ENCODE results near the gene PCDHGB6. TPM values are rescaled to one million over a fixed set of nuclear protein-coding genes. Genes with fewer than 3 reads are reported as not detected.
"Not testable (repeated sequence)": the region's sequence is repeated elsewhere in the genome, so short reads cannot be mapped to it uniquely, and the experiment has no call there.

PCDHGB6 gene
- total and polyA plus RNA-seq, 9 donors = 2.8 to 6.0 (median 4.1) TPM

GRCh38 chr5:141419074-141419880 lies 11.5 kb downstream of the PCDHGB6 start:
- peaks cover 32% of the 10 kb centered on the region for H3K27me3 ChIP-seq (ENCODE audit: control insufficient read depth, insufficient read depth, low read length)
- no peak for DNase-seq
- 21% methylated on average over 70 of the region's 74 CpGs for WGBS (ENCODE audit: insufficient coverage)
- H3K4me3 ChIP-seq (ENCODE audit: low read length) = no peak overlapping the region
- H3K27ac ChIP-seq (ENCODE audit: low read length) = no peak overlapping the region
- H3K9me3 ChIP-seq (replicated peaks; ENCODE audit: control insufficient read depth, low read depth, low read length) = peaks cover 81% of the 10 kb centered on the region
- H3K4me1 ChIP-seq (ENCODE audit: control insufficient read depth, insufficient read depth, low read length) = peaks cover 2% of the 10 kb centered on the region
- no peaks in the 10 kb centered on the region for H3K36me3 ChIP-seq (ENCODE audit: control insufficient read depth, insufficient read depth, low read length)

DNA sequence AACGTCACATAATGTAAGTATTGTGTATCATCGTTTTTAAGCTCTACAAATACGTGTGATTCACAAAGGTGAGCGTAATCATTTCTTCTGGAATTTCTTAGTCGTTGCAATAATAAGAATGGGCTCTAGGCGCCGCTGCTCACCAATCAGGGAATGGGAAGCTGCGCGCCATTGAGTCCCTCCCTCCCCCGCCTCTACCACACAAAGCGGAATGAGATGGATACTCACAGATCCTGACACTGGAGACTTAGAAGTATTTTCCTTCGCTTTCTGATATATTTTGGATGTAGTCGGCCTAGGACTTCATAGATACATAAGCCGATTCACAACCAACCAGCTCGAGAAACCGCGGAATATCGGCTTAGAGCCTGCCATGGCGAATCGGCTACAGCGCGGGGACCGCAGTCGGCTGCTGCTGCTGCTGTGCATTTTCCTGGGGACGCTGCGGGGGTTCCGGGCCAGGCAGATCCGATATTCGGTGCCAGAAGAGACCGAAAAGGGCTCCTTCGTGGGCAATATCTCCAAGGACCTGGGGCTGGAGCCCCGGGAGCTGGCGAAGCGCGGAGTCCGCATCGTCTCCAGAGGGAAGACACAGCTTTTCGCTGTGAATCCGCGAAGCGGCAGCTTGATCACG lies 13.2 kb downstream of the PCDHGB6 start, which contains the start of gene PCDHGA11:
PCDHGA11 (plus strand) TSS at position 197 of the 634 bp plus-strand sequence; CDS start at position 374, 177 bp downstream.
- peak; percentile 43 for DNase-seq
- no peaks in the 10 kb centered on the region for H3K36me3 ChIP-seq (ENCODE audit: control insufficient read depth, insufficient read depth, low read length)
- peaks cover 28% of the 10 kb centered on the region for H3K27me3 ChIP-seq (ENCODE audit: control insufficient read depth, insufficient read depth, low read length)
- H3K27ac ChIP-seq (ENCODE audit: low read length) = no peak within 1 kb of the TSS
- WGBS (ENCODE audit: insufficient coverage) = 7% methylated on average over 25 of the region's 42 CpGs
- peaks cover 83% of the 10 kb centered on the region for H3K9me3 ChIP-seq (replicated peaks; ENCODE audit: control insufficient read depth, low read depth, low read length)
- peaks cover 2% of the 10 kb centered on the region for H3K4me1 ChIP-seq (ENCODE audit: control insufficient read depth, insufficient read depth, low read length)
- H3K4me3 ChIP-seq (ENCODE audit: low read length) = peak within 1 kb of the TSS; percentile 16

GRCh38 chr5:141421489-141421855 lies 13.7 kb downstream of the PCDHGB6 start:
- 9% methylated on average over 11 of the region's 13 CpGs for WGBS (ENCODE audit: insufficient coverage)

DNA sequence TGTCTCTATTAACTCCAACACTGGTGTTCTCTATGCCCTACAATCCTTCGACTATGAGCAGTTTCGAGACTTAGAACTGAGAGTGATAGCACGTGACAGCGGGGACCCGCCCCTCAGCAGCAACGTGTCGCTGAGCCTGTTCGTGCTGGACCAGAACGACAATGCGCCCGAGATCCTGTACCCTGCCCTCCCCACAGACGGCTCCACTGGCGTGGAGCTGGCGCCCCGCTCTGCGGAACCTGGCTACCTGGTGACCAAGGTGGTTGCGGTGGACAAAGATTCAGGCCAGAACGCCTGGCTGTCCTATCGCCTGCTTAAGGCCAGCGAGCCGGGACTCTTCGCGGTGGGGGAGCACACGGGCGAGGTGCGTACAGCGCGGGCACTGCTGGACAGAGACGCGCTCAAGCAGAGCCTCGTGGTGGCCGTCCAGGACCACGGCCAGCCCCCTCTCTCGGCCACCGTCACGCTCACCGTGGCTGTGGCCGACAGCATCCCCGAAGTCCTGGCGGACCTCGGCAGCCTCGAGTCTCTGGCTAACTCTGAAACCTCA lies 15.0 kb downstream of the PCDHGB6 start:
- peaks cover 91% of the 10 kb centered on the region for H3K9me3 ChIP-seq (replicated peaks; ENCODE audit: control insufficient read depth, low read depth, low read length)
- no peak overlapping the region for H3K4me3 ChIP-seq (ENCODE audit: low read length)
- no peaks in the 10 kb centered on the region for H3K36me3 ChIP-seq (ENCODE audit: control insufficient read depth, insufficient read depth, low read length)
- WGBS (ENCODE audit: insufficient coverage) = 18% methylated on average over 42 of the region's 42 CpGs
- no peak overlapping the region for H3K27ac ChIP-seq (ENCODE audit: low read length)
- no peak for DNase-seq
- no peaks in the 10 kb centered on the region for H3K4me1 ChIP-seq (ENCODE audit: control insufficient read depth, insufficient read depth, low read length)
- H3K27me3 ChIP-seq (ENCODE audit: control insufficient read depth, insufficient read depth, low read length) = peaks cover 31% of the 10 kb centered on the region

More at GRCh38 chr5:141421489-141421855, 13.7 kb downstream of the PCDHGB6 start:
- Histone ChIP-seq H3K27me3 (ENCODE audit: control insufficient read depth, insufficient read depth, low read length) (peaks cover 31% of the 10 kb centered on the region), H3K4me3 (ENCODE audit: low read length) (peak overlapping the region; percentile 16), H3K9me3 (replicated peaks; ENCODE audit: control insufficient read depth, low read depth, low read length) (peaks cover 83% of the 10 kb centered on the region), H3K36me3 (ENCODE audit: control insufficient read depth, insufficient read depth, low read length) (no peaks in the 10 kb centered on the region), H3K27ac (ENCODE audit: low read length) (no peak overlapping the region), H3K4me1 (ENCODE audit: control insufficient read depth, insufficient read depth, low read length) (peaks cover 2% of the 10 kb centered on the region)
- DNase-seq = no peak

- no peaks in the 10 kb centered on the region for H3K36me3 ChIP-seq (ENCODE audit: control insufficient read depth, insufficient read depth, low read length)
- no peak overlapping the region for H3K4me3 ChIP-seq (ENCODE audit: low read length)
- DNase-seq = no peak
- H3K4me1 ChIP-seq (ENCODE audit: control insufficient read depth, insufficient read depth, low read length) = no peaks in the 10 kb centered on the region
- WGBS (ENCODE audit: insufficient coverage) = 32% methylated on average over 53 of the region's 53 CpGs
- peaks cover 19% of the 10 kb centered on the region for H3K27me3 ChIP-seq (ENCODE audit: control insufficient read depth, insufficient read depth, low read length)
- H3K9me3 ChIP-seq (replicated peaks; ENCODE audit: control insufficient read depth, low read depth, low read length) = peaks cover 83% of the 10 kb centered on the region
- no peak overlapping the region for H3K27ac ChIP-seq (ENCODE audit: low read length)
Observed at GRCh38 chr5:141427783-141428426, 20.1 kb downstream of the PCDHGB6 start.

- peak within 1 kb of the TSS; percentile 9 for H3K4me3 ChIP-seq (ENCODE audit: low read length)
- H3K27me3 ChIP-seq (ENCODE audit: control insufficient read depth, insufficient read depth, low read length) = peaks cover 13% of the 10 kb centered on the region
- no peaks in the 10 kb centered on the region for H3K4me1 ChIP-seq (ENCODE audit: control insufficient read depth, insufficient read depth, low read length)
- no peak within 1 kb of the TSS for H3K27ac ChIP-seq (ENCODE audit: low read length)
- H3K9me3 ChIP-seq (replicated peaks; ENCODE audit: control insufficient read depth, low read depth, low read length) = peaks cover 71% of the 10 kb centered on the region
- peak; percentile 62 for DNase-seq
- WGBS (ENCODE audit: insufficient coverage) = 11% methylated on average over 30 of the region's 33 CpGs
- H3K36me3 ChIP-seq (ENCODE audit: control insufficient read depth, insufficient read depth, low read length) = no peaks in the 10 kb centered on the region
Observed at GRCh38 chr5:141430332-141431113, 22.7 kb downstream of the PCDHGB6 start, which contains the start of gene PCDHGA12. PCDHGA12 (plus strand) TSS chr5:141430507; CDS start chr5:141430760, 253 bp downstream.

DNA sequence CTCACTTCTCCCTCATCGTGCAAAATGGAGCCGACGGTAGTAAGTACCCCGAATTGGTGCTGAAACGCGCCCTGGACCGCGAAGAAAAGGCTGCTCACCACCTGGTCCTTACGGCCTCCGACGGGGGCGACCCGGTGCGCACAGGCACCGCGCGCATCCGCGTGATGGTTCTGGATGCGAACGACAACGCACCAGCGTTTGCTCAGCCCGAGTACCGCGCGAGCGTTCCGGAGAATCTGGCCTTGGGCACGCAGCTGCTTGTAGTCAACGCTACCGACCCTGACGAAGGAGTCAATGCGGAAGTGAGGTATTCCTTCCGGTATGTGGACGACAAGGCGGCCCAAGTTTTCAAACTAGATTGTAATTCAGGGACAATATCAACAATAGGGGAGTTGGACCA lies 23.5 kb downstream of the PCDHGB6 start:
- 14% methylated on average over 37 of the region's 37 CpGs for WGBS (ENCODE audit: insufficient coverage)
- H3K27ac ChIP-seq (ENCODE audit: low read length) = no peak overlapping the region
- peaks cover 69% of the 10 kb centered on the region for H3K9me3 ChIP-seq (replicated peaks; ENCODE audit: control insufficient read depth, low read depth, low read length)
- no peaks in the 10 kb centered on the region for H3K36me3 ChIP-seq (ENCODE audit: control insufficient read depth, insufficient read depth, low read length)
- peaks cover 10% of the 10 kb centered on the region for H3K27me3 ChIP-seq (ENCODE audit: control insufficient read depth, insufficient read depth, low read length)
- no peak overlapping the region for H3K4me3 ChIP-seq (ENCODE audit: low read length)
- no peak for DNase-seq
- no peaks in the 10 kb centered on the region for H3K4me1 ChIP-seq (ENCODE audit: control insufficient read depth, insufficient read depth, low read length)

GRCh38 chr5:141432308-141432707 lies 24.5 kb downstream of the PCDHGB6 start:
- not testable (repeated sequence) for H3K36me3 ChIP-seq (ENCODE audit: control insufficient read depth, insufficient read depth, low read length); H3K4me1 ChIP-seq (ENCODE audit: control insufficient read depth, insufficient read depth, low read length); H3K4me3 ChIP-seq (ENCODE audit: low read length); DNase-seq; H3K27ac ChIP-seq (ENCODE audit: low read length); H3K27me3 ChIP-seq (ENCODE audit: control insufficient read depth, insufficient read depth, low read length)
- H3K9me3 ChIP-seq (replicated peaks; ENCODE audit: control insufficient read depth, low read depth, low read length) = peaks cover 62% of the 10 kb centered on the region
- WGBS (ENCODE audit: insufficient coverage) = 30% methylated on average over 20 of the region's 38 CpGs

DNA sequence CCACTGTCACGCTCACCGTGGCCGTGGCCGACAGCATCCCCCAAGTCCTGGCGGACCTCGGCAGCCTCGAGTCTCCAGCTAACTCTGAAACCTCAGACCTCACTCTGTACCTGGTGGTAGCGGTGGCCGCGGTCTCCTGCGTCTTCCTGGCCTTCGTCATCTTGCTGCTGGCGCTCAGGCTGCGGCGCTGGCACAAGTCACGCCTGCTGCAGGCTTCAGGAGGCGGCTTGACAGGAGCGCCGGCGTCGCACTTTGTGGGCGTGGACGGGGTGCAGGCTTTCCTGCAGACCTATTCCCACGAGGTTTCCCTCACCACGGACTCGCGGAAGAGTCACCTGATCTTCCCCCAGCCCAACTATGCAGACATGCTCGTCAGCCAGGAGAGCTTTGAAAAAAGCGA lies 24.9 kb downstream of the PCDHGB6 start:
- not testable (repeated sequence) for H3K27me3 ChIP-seq (ENCODE audit: control insufficient read depth, insufficient read depth, low read length); H3K36me3 ChIP-seq (ENCODE audit: control insufficient read depth, insufficient read depth, low read length); DNase-seq; H3K4me3 ChIP-seq (ENCODE audit: low read length); H3K4me1 ChIP-seq (ENCODE audit: control insufficient read depth, insufficient read depth, low read length); H3K27ac ChIP-seq (ENCODE audit: low read length)
- H3K9me3 ChIP-seq (replicated peaks; ENCODE audit: control insufficient read depth, low read depth, low read length) = peaks cover 60% of the 10 kb centered on the region
- WGBS (ENCODE audit: insufficient coverage) = 25% methylated on average over 27 of the region's 29 CpGs
